HL-60 (cell line): ENCODE measurements around the gene DAND5.
"Not testable (repeated sequence)": the region's sequence is repeated elsewhere in the genome, so short reads cannot be mapped to it uniquely, and the experiment has no call there.

Experiments used
- DNase-seq, 2 experiments: peaks; one replicate each; pipeline ENCODE4 v3.0.0-alpha.2; 2010 to 2020; ENCODE audit warnings: low read depth in 1 of 2, low spot score in 1 of 2
- H3K27ac ChIP-seq: fragments of 250-450 bp; sonication (Bioruptor Pico); replicated peaks from 2 replicates; pipeline ENCODE4 v1.5.1; 2020; ENCODE audit warnings: mild to moderate bottlenecking, moderate library complexity
- H3K27me3 ChIP-seq: fragments of 250-450 bp; sonication (Bioruptor Pico); 2 replicates; pipeline ENCODE4 v1.5.1; 2021; ENCODE audit warnings: mild to moderate bottlenecking, moderate library complexity; ENCODE audit not compliant: insufficient read depth, poor library complexity, severe bottlenecking
- H3K4me3 ChIP-seq: replicated peaks from 2 replicates; pipeline ENCODE4 v1.5.1; 2011; ENCODE audit warnings: mild to moderate bottlenecking, control low read depth, low read length; ENCODE audit not compliant: insufficient read depth
- GABPA ChIP-seq: IDR thresholded peaks from 2 replicates; pipeline ENCODE4 v1.6.1; 2012; ENCODE audit warnings: low read depth
- POLR2AphosphoS5 ChIP-seq: IDR thresholded peaks from 2 replicates; pipeline ENCODE4 v1.6.1; 2012; ENCODE audit warnings: low read depth
- SPI1 ChIP-seq: IDR thresholded peaks from 2 replicates; pipeline ENCODE4 v1.6.1; 2012; ENCODE audit warnings: low read depth, mild to moderate bottlenecking, borderline replicate concordance
- TF ChIP-seq, protein P1 (sequence below): IDR thresholded peaks from one replicate; pipeline ENCODE4 v1.5.1; 2011; ENCODE audit warnings: low read length, control low read depth, inconsistent platforms; ENCODE audit not compliant: insufficient read depth
- TF ChIP-seq, protein P2 (sequence below): IDR thresholded peaks from 2 replicates; pipeline ENCODE4 v1.6.1; 2012; ENCODE audit warnings: low read depth; ENCODE audit not compliant: insufficient replicate concordance

The DAND5 gene

DNA sequence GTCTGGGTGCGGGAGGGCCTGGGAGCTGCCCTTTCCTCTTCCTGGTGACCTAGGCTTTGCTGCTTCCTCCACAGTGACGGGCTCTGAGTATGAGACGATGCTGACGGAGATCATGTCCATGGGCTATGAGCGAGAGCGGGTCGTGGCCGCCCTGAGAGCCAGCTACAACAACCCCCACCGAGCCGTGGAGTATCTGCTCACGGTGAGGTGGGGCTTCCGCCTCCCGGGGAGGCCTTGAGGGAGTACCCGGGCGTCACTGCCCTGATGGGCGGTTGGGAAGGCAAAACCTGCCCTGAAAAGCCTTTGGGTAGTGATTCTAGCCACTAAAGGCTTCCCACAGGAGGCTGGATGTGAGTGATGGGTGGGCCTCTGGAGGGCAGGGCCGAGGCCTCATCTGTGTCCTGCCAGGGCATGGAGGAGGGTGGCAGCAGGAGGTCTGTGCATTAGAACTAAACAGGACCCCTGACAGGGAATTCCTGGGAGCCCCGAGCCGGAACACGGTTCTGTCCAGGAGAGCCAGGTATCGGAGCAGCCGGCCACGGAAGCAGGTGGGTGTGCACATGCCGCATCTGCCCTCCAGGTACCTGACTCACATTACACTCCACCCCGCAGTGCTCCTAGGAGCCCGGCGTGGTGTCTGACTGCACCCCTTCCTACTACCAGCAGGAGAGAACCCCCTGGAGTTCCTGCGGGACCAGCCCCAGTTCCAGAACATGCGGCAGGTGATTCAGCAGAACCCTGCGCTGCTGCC lies 20.6 kb upstream of the DAND5 start:
- no peaks in the 10 kb centered on the region for H3K27me3 ChIP-seq
- 0 out of 2 replicates have a peak overlapping the region, but pooled peaks have one; percentile 4 for H3K27ac ChIP-seq
- TF ChIP-seq SPI1 = no peak
- TF ChIP-seq GABPA = no peak
- no peak for TF ChIP-seq POLR2AphosphoS5
- TF ChIP-seq, protein P1, sequence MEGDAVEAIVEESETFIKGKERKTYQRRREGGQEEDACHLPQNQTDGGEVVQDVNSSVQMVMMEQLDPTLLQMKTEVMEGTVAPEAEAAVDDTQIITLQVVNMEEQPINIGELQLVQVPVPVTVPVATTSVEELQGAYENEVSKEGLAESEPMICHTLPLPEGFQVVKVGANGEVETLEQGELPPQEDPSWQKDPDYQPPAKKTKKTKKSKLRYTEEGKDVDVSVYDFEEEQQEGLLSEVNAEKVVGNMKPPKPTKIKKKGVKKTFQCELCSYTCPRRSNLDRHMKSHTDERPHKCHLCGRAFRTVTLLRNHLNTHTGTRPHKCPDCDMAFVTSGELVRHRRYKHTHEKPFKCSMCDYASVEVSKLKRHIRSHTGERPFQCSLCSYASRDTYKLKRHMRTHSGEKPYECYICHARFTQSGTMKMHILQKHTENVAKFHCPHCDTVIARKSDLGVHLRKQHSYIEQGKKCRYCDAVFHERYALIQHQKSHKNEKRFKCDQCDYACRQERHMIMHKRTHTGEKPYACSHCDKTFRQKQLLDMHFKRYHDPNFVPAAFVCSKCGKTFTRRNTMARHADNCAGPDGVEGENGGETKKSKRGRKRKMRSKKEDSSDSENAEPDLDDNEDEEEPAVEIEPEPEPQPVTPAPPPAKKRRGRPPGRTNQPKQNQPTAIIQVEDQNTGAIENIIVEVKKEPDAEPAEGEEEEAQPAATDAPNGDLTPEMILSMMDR = no peak
- TF ChIP-seq, protein P2, sequence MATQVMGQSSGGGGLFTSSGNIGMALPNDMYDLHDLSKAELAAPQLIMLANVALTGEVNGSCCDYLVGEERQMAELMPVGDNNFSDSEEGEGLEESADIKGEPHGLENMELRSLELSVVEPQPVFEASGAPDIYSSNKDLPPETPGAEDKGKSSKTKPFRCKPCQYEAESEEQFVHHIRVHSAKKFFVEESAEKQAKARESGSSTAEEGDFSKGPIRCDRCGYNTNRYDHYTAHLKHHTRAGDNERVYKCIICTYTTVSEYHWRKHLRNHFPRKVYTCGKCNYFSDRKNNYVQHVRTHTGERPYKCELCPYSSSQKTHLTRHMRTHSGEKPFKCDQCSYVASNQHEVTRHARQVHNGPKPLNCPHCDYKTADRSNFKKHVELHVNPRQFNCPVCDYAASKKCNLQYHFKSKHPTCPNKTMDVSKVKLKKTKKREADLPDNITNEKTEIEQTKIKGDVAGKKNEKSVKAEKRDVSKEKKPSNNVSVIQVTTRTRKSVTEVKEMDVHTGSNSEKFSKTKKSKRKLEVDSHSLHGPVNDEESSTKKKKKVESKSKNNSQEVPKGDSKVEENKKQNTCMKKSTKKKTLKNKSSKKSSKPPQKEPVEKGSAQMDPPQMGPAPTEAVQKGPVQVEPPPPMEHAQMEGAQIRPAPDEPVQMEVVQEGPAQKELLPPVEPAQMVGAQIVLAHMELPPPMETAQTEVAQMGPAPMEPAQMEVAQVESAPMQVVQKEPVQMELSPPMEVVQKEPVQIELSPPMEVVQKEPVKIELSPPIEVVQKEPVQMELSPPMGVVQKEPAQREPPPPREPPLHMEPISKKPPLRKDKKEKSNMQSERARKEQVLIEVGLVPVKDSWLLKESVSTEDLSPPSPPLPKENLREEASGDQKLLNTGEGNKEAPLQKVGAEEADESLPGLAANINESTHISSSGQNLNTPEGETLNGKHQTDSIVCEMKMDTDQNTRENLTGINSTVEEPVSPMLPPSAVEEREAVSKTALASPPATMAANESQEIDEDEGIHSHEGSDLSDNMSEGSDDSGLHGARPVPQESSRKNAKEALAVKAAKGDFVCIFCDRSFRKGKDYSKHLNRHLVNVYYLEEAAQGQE = no peak
- DNase-seq = no peak
- H3K4me3 ChIP-seq = no peak overlapping the region

DNA sequence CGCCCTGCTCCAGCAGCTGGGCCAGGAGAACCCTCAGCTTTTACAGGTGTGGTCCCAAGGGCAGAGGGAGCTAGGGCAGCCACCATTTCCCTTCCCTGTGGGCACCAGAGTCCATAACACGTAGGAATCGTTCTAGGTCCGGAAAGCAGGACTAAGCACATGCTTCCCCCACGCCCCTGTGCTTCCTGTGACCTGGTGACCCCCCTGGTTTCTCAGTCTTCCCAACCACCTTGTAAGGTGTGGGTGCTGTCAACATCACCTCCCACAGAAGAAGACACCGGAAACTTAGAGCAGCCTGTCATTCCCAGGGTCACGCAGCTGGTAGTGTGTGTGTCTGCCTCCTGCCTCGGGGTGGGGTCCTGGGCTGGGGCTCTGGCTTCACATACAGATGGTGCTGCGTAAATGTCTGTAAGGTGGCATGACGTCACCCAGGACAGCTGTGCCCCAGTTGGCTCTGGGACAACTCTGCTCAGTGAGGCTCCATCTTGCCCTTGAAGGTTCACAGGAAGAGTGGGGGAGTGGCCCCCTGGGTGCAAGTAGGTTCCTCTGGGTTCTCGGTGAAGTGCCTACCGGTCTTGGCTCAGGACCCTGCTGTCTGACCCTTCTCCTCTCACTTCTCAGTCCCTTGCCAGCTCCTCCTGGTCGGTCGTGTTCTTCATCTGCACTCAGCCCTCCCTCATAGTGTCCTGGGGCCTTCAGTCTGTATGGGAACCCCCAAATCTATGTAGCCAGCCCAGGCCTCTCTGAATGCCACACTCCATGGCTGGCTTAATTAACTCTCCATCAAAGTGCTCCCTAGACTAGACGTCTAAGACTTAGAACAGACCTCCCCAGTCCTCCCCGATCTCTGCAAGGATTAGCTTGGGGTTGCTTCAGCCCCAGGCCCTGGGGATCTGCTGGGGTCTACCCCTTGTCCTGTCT lies 19.8 kb upstream of the DAND5 start:
- no peaks in the 10 kb centered on the region for H3K27me3 ChIP-seq
- DNase-seq = no peak
- TF ChIP-seq, protein P2 = no peak
- TF ChIP-seq GABPA = no peak
- TF ChIP-seq, protein P1 = no peak
- no peak for TF ChIP-seq SPI1
- peak overlapping the region; percentile 33 for H3K27ac ChIP-seq
- H3K4me3 ChIP-seq = no peak overlapping the region

DNA sequence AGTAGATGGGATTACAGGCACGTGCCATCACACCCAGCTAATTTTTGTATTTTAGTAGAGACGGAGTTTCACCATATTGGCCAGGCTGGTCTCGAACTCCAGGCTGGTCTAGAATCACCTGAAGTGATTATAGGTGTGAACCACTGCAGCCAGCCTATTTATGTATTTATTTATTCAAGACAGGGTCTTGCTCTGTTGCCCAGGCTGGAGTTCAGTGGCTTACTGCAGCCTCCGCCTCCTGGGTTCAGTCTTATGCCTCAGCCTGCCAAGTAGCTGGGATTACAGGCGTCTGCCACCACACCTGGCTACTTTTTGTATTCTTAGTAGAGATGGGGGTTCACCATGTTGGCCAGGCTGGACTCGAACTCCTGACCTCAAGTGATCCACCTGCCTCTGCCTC lies 17.3 kb upstream of the DAND5 start:
- H3K27ac ChIP-seq = peak overlapping the region; percentile 53
- H3K4me3 ChIP-seq, H3K27me3 ChIP-seq, DNase-seq: not testable (repeated sequence)

DNA sequence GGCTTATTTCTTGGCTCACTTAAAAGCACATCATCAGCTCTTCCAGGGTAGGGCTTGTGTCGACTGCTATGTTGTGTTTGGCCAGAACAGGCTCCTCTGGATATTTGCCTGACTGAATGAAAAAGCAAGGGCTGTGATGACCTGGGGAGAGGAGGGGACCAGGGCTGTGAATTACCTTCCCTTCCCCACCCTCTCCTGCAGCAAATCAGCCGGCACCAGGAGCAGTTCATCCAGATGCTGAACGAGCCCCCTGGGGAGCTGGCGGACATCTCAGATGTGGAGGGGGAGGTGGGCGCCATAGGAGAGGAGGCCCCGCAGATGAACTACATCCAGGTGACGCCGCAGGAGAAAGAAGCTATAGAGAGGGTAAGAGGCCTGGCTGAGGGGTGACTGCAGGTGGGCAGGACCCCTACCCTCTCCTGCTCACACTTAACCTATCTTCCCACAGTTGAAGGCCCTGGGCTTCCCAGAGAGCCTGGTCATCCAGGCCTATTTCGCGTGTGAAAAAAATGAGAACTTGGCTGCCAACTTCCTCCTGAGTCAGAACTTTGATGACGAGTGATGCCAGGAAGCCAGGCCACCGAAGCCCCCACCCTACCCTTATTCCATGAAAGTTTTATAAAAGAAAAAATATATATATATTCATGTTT lies 16.8 kb upstream of the DAND5 start:
- Histone ChIP-seq H3K27ac (peak overlapping the region; percentile 53), H3K4me3 (no peak overlapping the region), H3K27me3 (no peaks in the 10 kb centered on the region)
- DNase-seq = no peak
- TF ChIP-seq POLR2AphosphoS5 = peak; percentile 46
- TF ChIP-seq, protein P2 = no peak
- peak; percentile 20; the same call in 1 of the 2 replicates for TF ChIP-seq SPI1
